Cardiac fibroblast (primary cell): ENCODE results near the gene BCAR1.

Experiments used
- DNase-seq, 2 donors: peaks; one replicate each; pipeline versions ENCODE4 v3.0.0 to v3.0.0-alpha.2; 2010; ENCODE audit warnings: low read depth in 2 of 2
- H3K4me3 ChIP-seq, 2 donors: replicated peaks in 1 of 2; 1 replicate in 1 of 2; 2 replicates in 1 of 2; pipeline ENCODE4 v1.5.1; 2011; ENCODE audit warnings: low read depth in 2 of 2, low read length in 2 of 2, mild to moderate bottlenecking in 2 of 2, moderate library complexity in 1 of 2
- TF ChIP-seq, protein P1 (sequence below): IDR thresholded peaks from one replicate; pipeline ENCODE4 v1.5.1; 2011; ENCODE audit warnings: low read depth, mild to moderate bottlenecking, low read length, inconsistent platforms

BCAR1 gene

DNA sequence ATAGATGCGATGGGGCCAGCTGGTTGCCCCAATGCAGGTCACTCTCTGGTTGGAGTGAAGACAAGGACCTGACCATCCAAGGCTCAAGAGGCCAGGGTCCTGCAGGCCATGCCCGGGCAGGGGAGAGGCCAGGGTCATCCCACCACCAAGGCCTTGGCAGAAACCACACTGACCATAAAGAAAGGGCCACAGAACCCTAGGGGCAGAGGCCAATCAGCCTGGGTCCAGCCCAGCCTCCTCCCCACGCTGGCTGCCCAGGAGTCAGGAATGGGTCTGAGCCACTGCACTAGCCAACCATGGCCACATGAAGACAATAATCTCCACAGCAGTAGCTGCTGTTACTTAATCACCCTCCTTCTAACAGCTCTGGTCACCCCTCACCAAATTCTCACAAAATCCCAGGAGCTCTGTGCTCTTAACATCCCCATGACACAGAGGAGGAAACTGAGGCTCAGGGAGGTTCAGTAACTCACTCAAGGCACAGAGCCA lies 10.2 kb upstream of the BCAR1 start:
- no peak overlapping the region for H3K4me3 ChIP-seq
- DNase-seq = no peak
- TF ChIP-seq, protein P1, sequence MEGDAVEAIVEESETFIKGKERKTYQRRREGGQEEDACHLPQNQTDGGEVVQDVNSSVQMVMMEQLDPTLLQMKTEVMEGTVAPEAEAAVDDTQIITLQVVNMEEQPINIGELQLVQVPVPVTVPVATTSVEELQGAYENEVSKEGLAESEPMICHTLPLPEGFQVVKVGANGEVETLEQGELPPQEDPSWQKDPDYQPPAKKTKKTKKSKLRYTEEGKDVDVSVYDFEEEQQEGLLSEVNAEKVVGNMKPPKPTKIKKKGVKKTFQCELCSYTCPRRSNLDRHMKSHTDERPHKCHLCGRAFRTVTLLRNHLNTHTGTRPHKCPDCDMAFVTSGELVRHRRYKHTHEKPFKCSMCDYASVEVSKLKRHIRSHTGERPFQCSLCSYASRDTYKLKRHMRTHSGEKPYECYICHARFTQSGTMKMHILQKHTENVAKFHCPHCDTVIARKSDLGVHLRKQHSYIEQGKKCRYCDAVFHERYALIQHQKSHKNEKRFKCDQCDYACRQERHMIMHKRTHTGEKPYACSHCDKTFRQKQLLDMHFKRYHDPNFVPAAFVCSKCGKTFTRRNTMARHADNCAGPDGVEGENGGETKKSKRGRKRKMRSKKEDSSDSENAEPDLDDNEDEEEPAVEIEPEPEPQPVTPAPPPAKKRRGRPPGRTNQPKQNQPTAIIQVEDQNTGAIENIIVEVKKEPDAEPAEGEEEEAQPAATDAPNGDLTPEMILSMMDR = no peak

DNA sequence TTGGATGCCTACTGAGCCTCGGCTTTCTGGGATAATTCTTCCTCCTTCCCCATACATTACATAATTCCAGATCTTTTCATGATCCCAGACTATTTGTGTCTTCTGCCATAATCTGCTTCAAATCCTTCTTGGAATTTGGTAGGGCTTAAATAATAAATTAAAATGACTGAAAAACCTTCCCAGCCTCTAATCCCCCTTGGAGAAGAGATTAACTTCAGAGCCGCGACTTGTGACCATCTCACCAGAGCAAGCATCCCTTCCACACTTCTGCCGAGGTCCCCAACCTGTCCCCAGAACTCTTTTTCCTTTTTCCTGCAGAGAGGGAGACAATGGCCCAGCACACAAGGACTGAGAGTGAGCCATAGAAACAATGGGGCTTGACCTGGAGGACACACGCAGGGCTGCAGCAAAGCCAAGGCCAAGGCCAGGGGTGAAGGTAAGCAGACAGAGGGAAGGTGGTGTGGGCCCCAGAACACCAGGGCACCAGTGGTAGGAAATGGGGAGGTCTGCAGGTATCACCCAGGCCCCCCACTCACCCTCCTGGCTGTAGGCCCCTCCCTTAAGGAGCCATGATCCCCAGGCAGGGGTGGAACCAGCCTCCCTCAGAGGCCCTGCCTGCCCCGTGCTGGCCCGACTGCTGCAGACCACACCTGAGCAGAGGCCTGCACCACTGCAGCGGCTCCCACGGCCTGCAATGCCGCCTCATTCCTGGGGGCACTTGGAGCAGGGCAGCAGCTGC lies 9.6 kb upstream of the BCAR1 start:
- no peak overlapping the region for H3K4me3 ChIP-seq
- no peak for DNase-seq
- TF ChIP-seq, protein P1 = no peak

DNA sequence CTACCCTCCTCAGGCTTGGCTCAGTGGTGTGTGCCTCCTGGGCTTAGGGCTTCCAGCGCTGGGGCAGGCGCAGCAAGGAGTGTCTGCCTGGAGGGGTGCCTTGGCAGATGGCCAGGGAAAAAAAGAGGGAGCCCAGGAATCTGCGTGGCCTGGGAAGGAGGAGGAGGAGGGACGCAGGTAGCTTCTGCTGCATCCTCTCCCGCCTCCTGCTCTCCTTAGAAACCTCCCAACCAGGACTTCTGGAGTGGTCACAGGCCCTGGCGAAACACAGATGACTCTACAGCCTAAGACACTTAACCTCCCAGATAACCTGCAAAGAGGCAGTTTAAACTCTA lies 7.3 kb upstream of the BCAR1 start:
- no peak for DNase-seq
- no peak overlapping the region for H3K4me3 ChIP-seq
- TF ChIP-seq, protein P1 = no peak

DNA sequence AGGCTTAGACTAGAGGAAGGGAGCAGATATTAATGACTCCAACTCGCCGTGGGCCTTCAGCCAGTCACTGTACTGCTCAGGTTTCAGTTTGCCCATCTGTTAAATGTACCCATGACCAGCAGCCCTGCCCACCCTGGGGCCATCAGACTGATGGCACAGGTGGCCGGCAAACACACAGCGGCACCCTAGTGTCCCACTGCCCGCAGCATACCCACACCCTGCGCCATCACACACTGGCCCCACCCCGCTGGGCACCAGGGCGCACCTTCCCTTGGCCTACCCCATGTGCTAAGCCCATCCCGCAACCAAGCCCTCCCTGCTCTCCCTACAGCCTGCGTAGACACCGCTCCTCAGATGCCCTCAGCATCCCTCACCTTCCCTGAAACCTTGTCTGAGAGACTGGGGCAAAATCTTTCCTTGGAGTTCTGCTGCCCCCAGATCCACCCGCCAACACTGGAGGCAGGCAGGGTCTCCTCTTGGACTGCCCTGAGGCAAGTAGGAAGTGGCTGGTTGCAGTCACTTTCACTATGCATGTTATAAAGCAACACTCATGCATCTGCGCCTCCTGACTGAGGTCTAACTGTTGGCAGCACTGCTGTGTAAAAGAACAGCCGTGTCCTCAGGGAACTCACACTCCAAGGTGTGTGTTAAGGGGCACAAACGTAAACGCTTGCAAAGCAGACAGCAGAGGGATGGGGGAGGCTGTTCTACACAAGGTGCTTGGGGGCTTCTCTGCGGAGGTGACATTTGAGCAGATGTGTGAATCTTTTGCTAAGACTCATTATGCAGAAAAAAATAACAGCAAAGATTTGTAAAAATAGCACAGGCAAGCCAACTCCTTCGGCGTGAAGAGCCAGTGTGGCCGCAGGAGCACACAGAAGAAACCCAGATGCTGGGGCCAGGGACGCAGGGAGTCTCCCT lies 6.7 kb upstream of the BCAR1 start:
- DNase-seq = no peak
- TF ChIP-seq, protein P1 = no peak
- H3K4me3 ChIP-seq = no peak overlapping the region

DNA sequence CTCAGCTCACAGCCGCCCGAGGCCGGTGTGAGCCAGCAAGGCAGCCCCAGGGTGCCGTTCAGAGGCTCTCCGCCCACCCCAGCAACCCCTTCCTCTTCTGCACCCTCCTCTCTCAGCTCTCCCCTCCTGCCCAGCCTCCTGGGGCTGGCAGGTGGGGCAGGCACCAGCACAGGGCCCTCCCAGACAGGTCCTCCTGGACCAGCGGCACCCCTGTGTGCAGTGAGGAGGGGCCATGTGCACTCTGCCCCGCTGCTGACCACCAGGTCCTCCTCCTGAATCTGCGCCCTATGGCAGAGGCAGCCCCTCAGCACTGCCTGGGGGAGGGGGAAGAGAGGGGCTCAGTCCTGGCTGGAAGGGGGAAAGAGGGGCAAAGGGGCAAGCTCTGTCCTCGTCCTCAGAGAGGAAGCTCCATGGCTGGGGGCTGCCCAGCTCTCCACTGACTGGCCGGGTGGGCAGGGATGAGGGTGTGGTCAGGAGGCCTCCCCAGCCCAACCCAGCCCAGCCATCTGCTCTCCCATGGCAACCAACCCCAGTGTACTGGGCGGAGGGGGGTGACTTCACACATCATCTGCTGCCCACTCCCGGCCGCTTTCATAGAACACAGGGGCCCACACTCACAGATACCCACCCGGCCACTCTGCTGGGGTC lies 5.4 kb upstream of the BCAR1 start:
- H3K4me3 ChIP-seq = peak overlapping the region in 1 of 2 donors; percentile 2
- TF ChIP-seq, protein P1 = no peak
- DNase-seq = peak; percentile 39 to 56

DNA sequence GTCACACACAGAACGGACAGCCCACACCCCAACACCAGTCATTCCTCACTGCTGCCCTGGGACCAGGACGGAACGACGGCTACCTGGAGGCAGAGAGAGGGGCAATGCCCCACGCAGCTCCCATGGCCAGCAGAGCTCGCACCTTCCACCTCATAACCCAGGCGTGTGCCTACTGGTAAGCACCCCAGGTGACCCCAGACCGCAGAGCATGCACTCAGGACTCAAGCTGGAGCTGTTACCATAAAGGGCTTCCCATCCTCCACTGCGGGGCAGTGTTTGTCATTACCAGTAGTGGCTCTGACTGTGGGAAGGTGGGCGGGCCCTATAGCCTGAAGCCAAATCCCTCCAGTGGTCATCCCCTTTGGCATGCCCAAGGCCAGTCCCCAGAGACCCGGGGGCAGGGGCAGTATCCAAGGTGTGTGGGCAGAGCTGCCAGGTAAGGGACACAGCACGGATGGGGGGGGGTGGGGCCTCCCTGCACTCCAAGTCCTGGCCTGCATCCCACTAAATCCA lies 4.7 kb upstream of the BCAR1 start:
- H3K4me3 ChIP-seq = no peak overlapping the region
- TF ChIP-seq, protein P1 = no peak
- DNase-seq = no peak
